ENCODE results near the gene ABCA4.
A peak's percentile ranks its signal among the peaks of the same experiment; 100 is the strongest.
"Not testable (repeated sequence)": the region's sequence is repeated elsewhere in the genome, so short reads cannot be mapped to it uniquely, and the experiment has no call there.

ABCA4 gene

GRCh38 chr1:94160811-94161210, 39.9 kb upstream of the ABCA4 start:
- Histone ChIP-seq H3K79me2 (no peaks in the 10 kb centered on the region), H3K27ac (no peak overlapping the region), H3K9me3 (ENCODE audit: control insufficient read depth, low read length) (no peaks in the 10 kb centered on the region), H3K4me2 (ENCODE audit: low read length) (no peak overlapping the region), H3K27me3 (ENCODE audit: control insufficient read depth, insufficient read depth, low read length) (no peaks in the 10 kb centered on the region), H3K36me3 (ENCODE audit: control insufficient read depth, insufficient read depth, low read length) (no peaks in the 10 kb centered on the region), H2AFZ (no peak overlapping the region), H3K9ac (no peak overlapping the region), H3K4me1 (no peaks in the 10 kb centered on the region), H3K4me3 (ENCODE audit: low read depth, low read length) (no peak overlapping the region)
- TF ChIP-seq CTCF (IDR thresholded peaks at IDR 0.05) = no peak

GRCh38 chr1:94156096-94156625, 35.2 kb upstream of the ABCA4 start:
- Histone ChIP-seq H3K9ac (no peak overlapping the region), H3K36me3 (ENCODE audit: control insufficient read depth, insufficient read depth, low read length) (no peaks in the 10 kb centered on the region), H3K79me2 (no peaks in the 10 kb centered on the region), H2AFZ (no peak overlapping the region), H3K9me3 (ENCODE audit: control insufficient read depth, low read length) (no peaks in the 10 kb centered on the region), H3K4me2 (ENCODE audit: low read length) (no peak overlapping the region), H3K4me3 (ENCODE audit: low read depth, low read length) (no peak overlapping the region), H3K27me3 (ENCODE audit: control insufficient read depth, insufficient read depth, low read length) (no peaks in the 10 kb centered on the region), H3K4me1 (no peaks in the 10 kb centered on the region), H3K27ac (no peak overlapping the region)
- TF ChIP-seq CTCF (IDR thresholded peaks at IDR 0.05) = no peak

GRCh38 chr1:94154989-94155388, 34.0 kb upstream of the ABCA4 start:
- no peak overlapping the region for H3K4me3 ChIP-seq (ENCODE audit: low read depth, low read length)
- H3K79me2 ChIP-seq = no peaks in the 10 kb centered on the region
- H2AFZ ChIP-seq = no peak overlapping the region
- no peak overlapping the region for H3K9ac ChIP-seq
- TF ChIP-seq CTCF (IDR thresholded peaks at IDR 0.05) = no peak
- no peaks in the 10 kb centered on the region for H3K27me3 ChIP-seq (ENCODE audit: control insufficient read depth, insufficient read depth, low read length)
- no peaks in the 10 kb centered on the region for H3K36me3 ChIP-seq (ENCODE audit: control insufficient read depth, insufficient read depth, low read length)
- no peaks in the 10 kb centered on the region for H3K9me3 ChIP-seq (ENCODE audit: control insufficient read depth, low read length)
- no peaks in the 10 kb centered on the region for H3K4me1 ChIP-seq
- no peak overlapping the region for H3K4me2 ChIP-seq (ENCODE audit: low read length)
- H3K27ac ChIP-seq = peak overlapping the region; percentile 11

- no peak overlapping the region for H3K9ac ChIP-seq
- no peaks in the 10 kb centered on the region for H3K79me2 ChIP-seq
- H3K4me3 ChIP-seq (ENCODE audit: low read depth, low read length) = no peak overlapping the region
- no peak overlapping the region for H3K4me2 ChIP-seq (ENCODE audit: low read length)
- H3K27ac ChIP-seq = no peak overlapping the region
- H2AFZ ChIP-seq = no peak overlapping the region
- H3K36me3 ChIP-seq (ENCODE audit: control insufficient read depth, insufficient read depth, low read length) = no peaks in the 10 kb centered on the region
- H3K4me1 ChIP-seq = no peaks in the 10 kb centered on the region
- no peaks in the 10 kb centered on the region for H3K9me3 ChIP-seq (ENCODE audit: control insufficient read depth, low read length)
- no peaks in the 10 kb centered on the region for H3K27me3 ChIP-seq (ENCODE audit: control insufficient read depth, insufficient read depth, low read length)
- TF ChIP-seq CTCF (IDR thresholded peaks at IDR 0.05) = no peak
Observed at GRCh38 chr1:94153133-94153532, 32.2 kb upstream of the ABCA4 start.

GRCh38 chr1:94149166-94149565, 28.2 kb upstream of the ABCA4 start:
- H3K36me3 ChIP-seq (ENCODE audit: control insufficient read depth, insufficient read depth, low read length); H3K79me2 ChIP-seq; H3K27ac ChIP-seq; H3K9me3 ChIP-seq (ENCODE audit: control insufficient read depth, low read length); H3K27me3 ChIP-seq (ENCODE audit: control insufficient read depth, insufficient read depth, low read length); H3K4me1 ChIP-seq; H3K4me2 ChIP-seq (ENCODE audit: low read length); H3K9ac ChIP-seq; H2AFZ ChIP-seq; H3K4me3 ChIP-seq (ENCODE audit: low read depth, low read length): not testable (repeated sequence)
